CD4-positive, alpha-beta T cell treated with Interleukin-15 for 1 hour (primary cell): ENCODE measurements around the gene KIF15.
"Not testable (repeated sequence)": the region's sequence is repeated elsewhere in the genome, so short reads cannot be mapped to it uniquely, and the experiment has no call there.

Experiments used
- DNase-seq: peaks from one replicate; pipeline ENCODE4 v3.0.0-alpha.2; 2020

Gene KIF15

DNA sequence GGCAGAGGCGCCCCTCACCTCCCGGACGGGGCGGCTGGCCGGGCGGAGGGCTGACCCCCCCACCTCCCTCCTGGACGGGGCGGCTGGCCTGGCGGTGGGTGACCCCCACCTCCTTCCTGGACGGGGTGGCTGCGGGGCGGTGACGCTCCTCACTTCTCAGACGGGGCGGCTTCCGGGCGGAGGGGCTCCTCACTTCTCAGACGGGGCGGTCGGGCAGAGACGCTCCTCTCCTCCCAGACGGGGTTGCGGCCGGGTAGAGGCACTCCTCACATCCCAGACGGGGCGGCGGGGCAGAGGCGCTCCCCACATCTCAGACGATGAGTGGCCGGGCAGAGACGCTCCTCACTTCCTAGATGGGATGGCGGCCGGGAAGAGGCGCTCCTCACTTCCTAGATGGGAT lies 59.6 kb downstream of the KIF15 start:
- not testable (repeated sequence) for DNase-seq

DNA sequence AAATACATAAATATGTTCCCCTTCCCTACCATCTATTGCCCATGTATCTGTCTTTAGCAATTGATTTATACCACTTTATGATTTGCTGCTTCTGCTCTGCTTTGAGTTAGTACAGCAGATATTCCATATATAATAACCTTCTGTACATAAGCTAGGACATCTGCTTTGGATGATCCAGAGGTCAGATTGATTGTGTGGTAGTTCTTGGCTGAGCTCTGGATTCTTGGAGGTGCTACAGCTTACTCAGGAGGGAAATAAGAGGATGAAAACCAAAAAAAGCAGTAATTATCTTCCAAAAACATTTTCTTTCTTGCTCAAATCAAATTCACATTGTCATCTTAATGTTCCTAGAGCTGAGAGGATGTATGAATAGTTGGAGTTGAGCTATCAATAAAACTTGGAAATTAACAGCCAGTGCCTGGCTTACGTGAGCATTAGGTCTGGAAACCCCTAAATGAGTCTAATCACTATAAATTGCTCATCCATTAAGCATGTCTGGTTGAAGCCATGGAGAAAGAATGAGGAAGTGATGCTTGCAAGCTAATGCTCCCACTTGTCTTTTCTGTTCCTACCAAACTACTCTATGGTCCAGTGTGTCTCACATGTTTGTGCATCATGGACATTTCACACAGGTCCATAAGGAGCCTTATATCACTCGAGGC lies 63.8 kb downstream of the KIF15 start:
- no peak for DNase-seq

- no peak for DNase-seq
These were observed 65.6 kb downstream of the KIF15 start for GRCh38 chr3:44827196-44827595.

DNA sequence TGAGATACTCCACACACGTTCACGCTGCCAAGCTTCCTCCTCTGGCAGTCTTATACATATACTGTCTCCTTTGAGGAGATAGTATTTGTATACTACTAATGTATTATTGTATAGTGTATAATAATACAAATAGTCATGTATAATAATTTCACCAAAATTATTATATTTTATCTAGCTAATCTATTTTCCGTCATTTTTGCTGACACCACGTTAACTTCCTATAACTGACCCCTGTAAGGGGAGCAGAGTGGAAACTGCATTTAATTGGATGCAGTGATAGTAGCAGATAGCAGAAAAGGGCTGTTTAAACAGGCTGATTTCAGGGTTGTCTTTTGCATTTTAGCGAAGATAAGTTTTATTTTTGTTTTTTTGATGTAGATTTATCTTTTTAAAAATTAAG lies 69.6 kb downstream of the KIF15 start:
- DNase-seq = no peak

- DNase-seq = no peak
These were observed 70.4 kb downstream of the KIF15 start for GRCh38 chr3:44832032-44832431.

- no peak for DNase-seq
These were observed 71.4 kb downstream of the KIF15 start for GRCh38 chr3:44832965-44833364.

DNA sequence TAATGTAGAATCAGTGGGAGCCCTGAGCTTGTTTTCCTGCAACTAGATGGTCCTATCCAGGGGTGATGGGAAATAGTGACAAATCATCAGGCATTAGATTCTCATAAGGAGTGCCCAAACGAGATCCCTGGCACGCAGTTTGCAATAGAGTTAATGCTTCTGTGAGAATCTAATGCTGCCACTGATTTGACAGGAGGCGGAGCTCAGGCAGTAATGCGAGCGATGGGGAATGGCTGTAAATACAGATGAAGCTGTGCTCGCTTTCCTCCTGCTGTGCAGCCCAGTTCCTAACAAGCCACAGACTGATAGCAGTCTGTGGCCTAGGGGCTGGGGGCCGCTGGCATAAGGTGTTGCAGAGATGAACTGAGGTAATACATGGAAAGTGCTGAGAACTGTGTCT lies 71.8 kb downstream of the KIF15 start:
- DNase-seq = no peak

- DNase-seq = no peak
These were observed 74.1 kb downstream of the KIF15 start for GRCh38 chr3:44835684-44836083.

GRCh38 chr3:44842376-44842775 lies 80.8 kb downstream of the KIF15 start:
- no peak for DNase-seq

GRCh38 chr3:44845528-44846520 lies 84.2 kb downstream of the KIF15 start:
- DNase-seq = no peak

- no peak for DNase-seq
These were observed 87.0 kb downstream of the KIF15 start for GRCh38 chr3:44848634-44849033.

DNA sequence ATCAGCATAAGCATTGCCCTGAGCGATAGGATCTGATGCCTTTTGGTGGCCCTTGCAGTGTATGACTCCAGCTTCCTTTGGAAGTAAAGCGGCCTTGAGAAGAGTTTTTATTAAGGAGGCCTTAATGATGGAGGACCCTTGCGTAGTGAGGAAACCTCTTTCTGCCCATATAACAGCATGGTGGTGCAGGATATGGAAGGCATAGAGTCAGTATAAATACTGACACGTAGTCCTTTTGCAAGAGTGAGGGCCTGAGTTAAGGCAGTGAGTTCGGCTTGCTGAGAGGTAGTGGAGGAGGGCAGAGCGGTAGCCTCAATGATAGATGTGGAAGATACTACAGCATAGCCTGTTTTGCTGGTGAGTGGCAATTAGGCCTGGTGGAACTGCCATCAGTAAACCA lies 95.1 kb downstream of the KIF15 start:
- DNase-seq = not testable (repeated sequence)

DNA sequence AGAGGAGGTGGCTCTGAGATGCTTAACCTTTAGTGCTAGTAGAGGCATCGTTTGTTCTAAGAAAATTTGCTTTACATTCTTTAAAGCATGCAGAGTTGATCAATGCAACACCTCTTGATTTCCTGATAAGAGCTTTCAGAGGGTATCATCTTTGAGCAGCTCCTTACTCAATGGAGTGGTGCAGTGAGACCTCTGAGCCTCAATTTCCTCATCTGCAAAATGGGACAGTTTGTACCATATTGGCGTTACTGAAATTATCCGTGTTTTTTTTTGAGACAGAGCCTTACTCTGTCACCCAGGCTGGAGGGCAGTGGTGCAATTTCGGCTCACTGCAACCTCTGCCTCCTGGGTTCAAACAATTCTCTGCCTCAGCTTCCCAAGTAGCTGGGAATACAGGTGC lies 98.5 kb downstream of the KIF15 start:
- DNase-seq = no peak

GRCh38 chr3:44861412-44862225 lies 100.0 kb downstream of the KIF15 start, which contains the start of gene TMEM42:
TMEM42 (plus strand) TSS chr3:44861912; CDS start chr3:44861925, 13 bp downstream.
- DNase-seq = peak; percentile 92

GRCh38 chr3:44862226-44862637 lies 100.6 kb downstream of the KIF15 start:
- no peak for DNase-seq

DNA sequence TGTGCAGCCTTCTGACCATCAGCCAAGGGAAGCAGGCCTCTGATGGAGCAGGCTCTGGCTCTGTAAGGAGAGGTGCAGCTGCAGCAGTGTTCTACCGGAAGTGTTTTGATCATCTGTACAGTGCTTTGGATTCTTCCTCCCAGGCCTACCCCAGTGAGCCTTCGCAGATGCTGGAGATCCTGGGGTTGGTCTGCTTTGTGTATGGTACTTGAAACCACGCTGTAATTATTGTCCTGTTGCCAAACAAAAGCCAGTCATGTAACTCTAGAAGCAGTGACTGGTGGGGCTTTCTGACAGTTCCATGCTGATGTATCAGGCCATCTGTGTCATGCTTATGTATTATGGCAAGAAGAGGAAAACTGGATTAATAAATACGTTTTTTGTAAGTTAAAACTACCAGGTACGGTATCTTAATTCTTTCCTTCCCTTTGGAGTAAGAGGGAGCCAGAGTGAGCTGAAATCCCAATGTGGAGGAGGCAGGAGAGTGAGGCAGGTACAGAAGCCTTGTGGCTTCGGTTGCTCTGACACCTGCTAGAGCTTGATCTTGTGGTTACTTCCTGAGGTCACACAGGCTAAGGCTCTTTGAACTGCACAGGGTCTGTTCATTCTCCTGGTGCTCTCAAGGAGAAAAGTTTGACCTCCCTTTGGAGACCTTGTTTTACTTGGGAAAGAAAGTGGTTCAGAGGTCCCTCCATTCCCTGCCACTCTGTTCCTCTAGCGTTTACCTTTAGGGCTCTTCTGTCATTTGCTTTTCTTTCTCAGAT lies 103.9 kb downstream of the KIF15 start:
- no peak for DNase-seq

DNA sequence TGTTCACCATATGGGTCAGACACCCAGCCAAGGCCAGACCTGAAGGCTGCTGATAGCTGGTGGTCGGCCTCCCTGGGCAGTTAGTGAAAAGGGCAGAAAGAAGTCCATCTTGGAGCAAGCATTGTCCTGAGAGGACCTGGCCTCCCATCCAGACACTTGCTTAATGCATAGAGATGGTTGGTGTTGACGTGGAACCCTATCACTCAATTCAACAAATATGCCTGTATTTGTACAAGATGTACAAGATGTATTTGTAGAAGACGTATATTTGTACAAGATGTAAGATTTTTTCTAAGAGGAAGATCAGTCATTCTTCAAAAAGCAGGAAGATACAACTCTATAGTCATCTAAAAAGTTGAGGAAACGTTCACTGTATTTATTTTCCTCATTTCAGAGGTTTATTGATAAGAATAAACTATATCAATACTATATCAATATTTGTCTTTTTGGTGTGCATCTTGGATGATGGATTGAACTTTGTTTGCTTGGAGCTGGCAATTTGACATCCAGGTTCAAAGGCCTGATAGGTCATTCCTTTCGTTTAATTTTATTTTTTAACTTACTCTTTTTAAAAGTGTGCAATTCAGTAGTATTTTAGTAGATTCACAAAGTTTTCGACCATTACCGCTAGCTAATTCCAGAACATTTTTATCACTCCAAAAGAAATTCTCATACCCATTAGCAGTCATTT lies 106.0 kb downstream of the KIF15 start:
- DNase-seq = no peak

GRCh38 chr3:44870375-44871061 lies 108.9 kb downstream of the KIF15 start:
- DNase-seq = no peak

DNA sequence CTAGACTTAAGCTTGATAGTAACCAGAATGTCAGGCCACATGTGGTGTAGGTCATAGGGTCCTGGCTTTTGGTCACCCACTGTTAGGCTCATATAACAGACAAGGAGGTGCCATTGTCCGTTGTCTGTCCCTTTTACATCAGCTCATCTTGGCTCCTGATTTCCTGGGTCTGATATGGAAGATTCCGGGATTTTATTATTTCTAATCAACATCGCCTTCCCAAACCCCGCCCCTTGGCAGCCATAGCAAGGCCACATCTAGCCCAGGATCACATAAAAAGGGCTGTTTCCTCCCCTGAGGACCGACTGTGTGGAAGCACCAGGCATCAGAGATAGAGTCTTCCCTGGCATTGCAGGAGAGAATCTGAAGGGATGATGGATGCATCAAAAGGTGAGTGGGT lies 112.7 kb downstream of the KIF15 start, which contains the start of gene TGM4:
TGM4 (plus strand) TSS at position 301 of the 400 bp plus-strand sequence; CDS start at position 372, 71 bp downstream.
- DNase-seq = no peak

DNA sequence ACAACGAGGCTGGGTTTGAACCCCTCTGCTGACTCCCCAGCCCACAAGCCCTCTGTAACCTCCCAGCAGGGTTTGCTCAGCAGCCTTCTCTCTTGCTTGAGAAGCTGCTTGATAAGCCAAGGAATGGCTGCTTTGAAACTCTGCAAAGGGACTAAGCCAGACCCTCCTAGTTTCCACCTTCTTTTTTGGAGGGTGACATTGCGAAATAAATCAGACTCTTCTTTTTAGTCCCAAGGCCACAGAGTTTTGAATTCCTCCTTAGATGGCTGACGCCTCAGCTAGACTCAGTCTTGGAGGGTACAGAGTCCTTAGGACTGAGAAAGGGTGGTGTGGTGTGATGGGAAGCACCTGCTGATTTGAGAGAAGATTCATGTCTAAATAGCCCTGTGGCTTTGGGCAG lies 114.0 kb downstream of the KIF15 start:
- no peak for DNase-seq

DNA sequence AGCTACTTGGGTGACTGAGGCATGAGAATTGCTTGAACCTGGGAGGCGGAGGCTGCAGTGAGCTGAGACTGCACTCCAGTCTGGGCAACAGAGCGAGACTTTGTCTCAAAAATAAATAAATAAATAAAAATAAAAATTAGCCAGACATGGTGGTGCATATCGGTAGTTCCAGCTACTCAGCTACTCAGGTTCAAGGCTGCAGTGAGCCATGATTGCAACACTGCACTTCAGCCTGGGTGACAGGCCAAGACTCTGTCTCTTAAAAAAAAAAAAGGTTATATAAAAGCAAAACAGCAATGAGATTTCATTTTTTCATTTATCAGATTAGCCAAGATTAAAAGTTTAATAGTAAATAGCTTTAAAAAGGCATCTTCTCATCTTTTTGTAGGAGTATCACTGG lies 115.7 kb downstream of the KIF15 start:
- DNase-seq = no peak
